A549 (cell line): ENCODE data around the gene GTF2B.

Experiments
- CEBPB ChIP-seq, 2 experiments: fragments of >200 bp in 1 of 2; sonication (Bioruptor Twin) in 1 of 2; formaldehyde crosslinking in 1 of 2; IDR thresholded peaks; 2 replicates each; pipeline ENCODE4 v1.6.1; 2012 to 2016
- CTCF ChIP-seq: fragments of >200 bp; sonication (Bioruptor Twin); formaldehyde crosslinking; IDR thresholded peaks from 3 replicates; pipeline ENCODE4 v1.5.1; 2016
- EP300 ChIP-seq, 2 experiments: fragments of >200 bp; sonication (Bioruptor Twin); formaldehyde crosslinking; IDR thresholded peaks; 2 replicates in 1 of 2; 3 replicates in 1 of 2; pipeline ENCODE4 v1.6.1; 2016 to 2017
- ESRRA ChIP-seq: fragments of 150-350 bp; IDR thresholded peaks from 2 replicates; pipeline ENCODE4 v1.6.1; 2014; ENCODE audit warnings: mild to moderate bottlenecking, low read length, borderline replicate concordance
- MAZ ChIP-seq: fragments of 150-350 bp; IDR thresholded peaks from 2 replicates; pipeline ENCODE4 v1.6.1; 2014; ENCODE audit warnings: antibody characterized with exemption, low read depth, low read length, borderline replicate concordance
- PBX3 ChIP-seq: IDR thresholded peaks from 2 replicates; pipeline ENCODE4 v1.6.1; 2012
- POLR2A ChIP-seq: IDR thresholded peaks from 2 replicates; pipeline ENCODE4 v1.6.1; 2012; ENCODE audit warnings: mild to moderate bottlenecking, low read length
- RAD21 ChIP-seq, 2 experiments: fragments of >200 bp in 1 of 2; sonication (Bioruptor Twin) in 1 of 2; formaldehyde crosslinking in 1 of 2; IDR thresholded peaks in 1 of 2; conservative IDR thresholded peaks in 1 of 2; 2 replicates in 1 of 2; 3 replicates in 1 of 2; pipeline ENCODE4 v1.6.1; 2012 to 2018; ENCODE audit warnings: inconsistent platforms in 1 of 2
- TP53 ChIP-seq: fragments of 250-450 bp; sonication (Bioruptor Pico); IDR thresholded peaks from 2 replicates; pipeline ENCODE4 v1.5.0; 2021; ENCODE audit warnings: mild to moderate bottlenecking, moderate library complexity

- TF ChIP-seq CTCF: no peak
- TF ChIP-seq CEBPB (IDR thresholded peaks at IDR 0.05): no peak
- no peak for TF ChIP-seq EP300 (IDR thresholded peaks at IDR 0.05)
- no peak for TF ChIP-seq ESRRA
- TF ChIP-seq POLR2A: no peak
- no peak for TF ChIP-seq RAD21 (conservative IDR thresholded peaks at IDR 0.05 in 1 of 2, IDR thresholded peaks at IDR 0.05 in 1 of 2)
- no peak for TF ChIP-seq MAZ
- no peak for TF ChIP-seq TP53 (CRISPR knock-in tag)
- TF ChIP-seq PBX3: no peak
Measured at GRCh38 chr1:88890791-88891317, 513 bp downstream of the GTF2B start.
